Nephron (organoid): ENCODE measurements around the gene GPHB5.

Experiments used
- H3K27ac Mint-ChIP-seq, 3 experiments: 2 replicates each; pipeline ENCODE4 v1.8.0; 2020; ENCODE audit warnings: mixed read lengths in 3 of 3, mild to moderate bottlenecking in 2 of 3, moderate library complexity in 1 of 3
- H3K27me3 Mint-ChIP-seq: 2 replicates; pipeline ENCODE4 v1.8.0; 2021; ENCODE audit warnings: low read depth, mild to moderate bottlenecking, moderate library complexity, mixed read lengths
- H3K36me3 Mint-ChIP-seq: 2 replicates; pipeline ENCODE4 v1.8.0; 2020; ENCODE audit warnings: low read depth, mixed read lengths
- H3K4me1 Mint-ChIP-seq: 2 replicates; pipeline ENCODE4 v1.8.0; 2020; ENCODE audit warnings: mixed read lengths
- H3K4me3 Mint-ChIP-seq, 3 experiments: 2 replicates each; pipeline ENCODE4 v1.8.0; 2020; ENCODE audit warnings: mild to moderate bottlenecking in 3 of 3, mixed read lengths in 3 of 3, moderate library complexity in 2 of 3
- H3K9me3 Mint-ChIP-seq: 2 replicates; pipeline ENCODE4 v1.8.0; 2020; ENCODE audit warnings: mixed read lengths
- TF ChIP-seq, protein P1 (sequence below), 3 experiments: fragments of 200-600 bp; sonication (generic); IDR thresholded peaks; one replicate each; pipeline ENCODE4 v1.5.0; 2021; ENCODE audit warnings: antibody characterized with exemption in 3 of 3; ENCODE audit not compliant: unreplicated experiment in 3 of 3

The GPHB5 gene, protein sequence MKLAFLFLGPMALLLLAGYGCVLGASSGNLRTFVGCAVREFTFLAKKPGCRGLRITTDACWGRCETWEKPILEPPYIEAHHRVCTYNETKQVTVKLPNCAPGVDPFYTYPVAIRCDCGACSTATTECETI

DNA sequence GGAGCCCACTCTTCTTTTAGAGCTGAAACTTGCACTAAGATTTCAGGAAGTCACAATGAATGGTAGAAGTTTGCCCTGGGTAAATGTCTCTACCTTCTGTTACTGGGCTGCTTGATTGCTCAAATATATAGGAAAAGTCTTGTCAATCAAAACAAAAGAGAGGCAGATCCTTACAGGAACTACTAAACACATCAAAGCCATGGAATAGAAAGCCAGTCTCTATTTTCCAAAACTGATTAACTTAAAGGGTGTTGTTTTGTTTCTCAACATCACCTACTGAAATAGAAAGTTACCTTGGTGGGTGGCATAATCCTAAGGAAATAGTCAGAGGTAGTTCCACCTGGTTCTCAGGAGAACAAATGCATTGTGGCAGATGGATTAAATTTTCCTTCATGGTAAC, at the start of gene GPHB5:
TSS of gene GPHB5 (minus strand) at position 101 of the 400 bp plus-strand sequence. CDS start 1,086 bp downstream, outside the sequence.
- Mint-ChIP-seq H3K27ac (no peak within 1 kb of the TSS), H3K4me3 (no peak within 1 kb of the TSS), H3K36me3 (no peaks in the 10 kb centered on the region), H3K9me3 (no peaks in the 10 kb centered on the region), H3K27me3 (peaks cover 3% of the 10 kb centered on the region), H3K4me1 (no peaks in the 10 kb centered on the region)
- TF ChIP-seq, protein P1, sequence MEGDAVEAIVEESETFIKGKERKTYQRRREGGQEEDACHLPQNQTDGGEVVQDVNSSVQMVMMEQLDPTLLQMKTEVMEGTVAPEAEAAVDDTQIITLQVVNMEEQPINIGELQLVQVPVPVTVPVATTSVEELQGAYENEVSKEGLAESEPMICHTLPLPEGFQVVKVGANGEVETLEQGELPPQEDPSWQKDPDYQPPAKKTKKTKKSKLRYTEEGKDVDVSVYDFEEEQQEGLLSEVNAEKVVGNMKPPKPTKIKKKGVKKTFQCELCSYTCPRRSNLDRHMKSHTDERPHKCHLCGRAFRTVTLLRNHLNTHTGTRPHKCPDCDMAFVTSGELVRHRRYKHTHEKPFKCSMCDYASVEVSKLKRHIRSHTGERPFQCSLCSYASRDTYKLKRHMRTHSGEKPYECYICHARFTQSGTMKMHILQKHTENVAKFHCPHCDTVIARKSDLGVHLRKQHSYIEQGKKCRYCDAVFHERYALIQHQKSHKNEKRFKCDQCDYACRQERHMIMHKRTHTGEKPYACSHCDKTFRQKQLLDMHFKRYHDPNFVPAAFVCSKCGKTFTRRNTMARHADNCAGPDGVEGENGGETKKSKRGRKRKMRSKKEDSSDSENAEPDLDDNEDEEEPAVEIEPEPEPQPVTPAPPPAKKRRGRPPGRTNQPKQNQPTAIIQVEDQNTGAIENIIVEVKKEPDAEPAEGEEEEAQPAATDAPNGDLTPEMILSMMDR (IDR thresholded peaks at IDR 0.05; ENCODE audit: unreplicated experiment in 3 of 3) = no peak

DNA sequence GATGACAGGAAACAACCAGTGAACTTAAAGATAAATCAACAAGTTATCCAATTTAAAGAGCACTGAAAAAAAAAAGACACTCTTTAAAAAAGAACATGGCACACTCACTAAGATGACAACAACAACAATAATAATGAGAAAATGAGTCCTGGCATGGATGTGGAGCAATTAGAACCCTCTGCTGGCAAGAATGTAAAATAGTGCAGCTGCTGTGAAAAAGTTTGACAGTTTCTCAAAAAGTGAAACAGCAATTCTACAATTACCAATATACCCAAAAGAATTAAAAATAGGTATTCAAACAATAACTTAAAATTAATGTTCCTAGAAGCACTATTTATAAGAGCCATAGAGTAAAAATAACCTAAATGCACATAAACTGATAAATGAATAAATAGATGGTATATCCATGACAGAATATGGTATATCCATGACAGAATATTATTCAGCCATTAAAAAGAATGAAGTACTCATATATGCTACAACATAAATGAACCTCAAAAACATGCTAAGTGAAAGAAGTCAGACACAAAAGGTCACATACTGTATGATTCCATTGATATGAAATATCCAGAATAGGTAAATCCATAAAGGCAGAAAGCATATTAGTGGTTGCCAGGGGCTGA, 49.1 kb upstream of the GPHB5 start:
- Mint-ChIP-seq H3K27ac (no peak overlapping the region), H3K9me3 (peaks cover 43% of the 10 kb centered on the region), H3K4me3 (no peak overlapping the region), H3K4me1 (no peaks in the 10 kb centered on the region), H3K36me3 (peaks cover 75% of the 10 kb centered on the region), H3K27me3 (no peaks in the 10 kb centered on the region)
- TF ChIP-seq, protein P1 (IDR thresholded peaks at IDR 0.05; ENCODE audit: unreplicated experiment in 3 of 3) = no peak

DNA sequence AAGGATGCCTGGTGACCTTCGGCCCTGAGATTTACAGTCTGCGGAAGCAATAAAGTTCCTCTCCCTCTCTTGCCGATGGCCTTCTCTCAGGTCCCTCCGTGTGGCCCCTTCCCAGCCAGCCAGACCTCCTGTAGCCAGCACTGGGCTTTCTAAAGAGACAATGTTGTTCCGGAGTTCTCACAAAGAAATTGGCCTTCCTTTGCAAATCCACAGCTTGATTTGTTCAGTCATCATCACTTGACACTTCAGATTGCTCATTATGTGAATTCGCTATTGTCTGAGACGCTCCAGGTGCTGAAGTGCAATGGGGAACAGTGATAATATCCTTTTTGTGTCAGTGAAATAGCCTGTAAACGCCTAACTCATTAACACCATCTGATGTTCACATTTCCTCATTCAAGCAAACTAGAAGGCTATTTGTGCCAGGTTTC, 43.7 kb upstream of the GPHB5 start:
- peaks cover 28% of the 10 kb centered on the region for H3K9me3 Mint-ChIP-seq

DNA sequence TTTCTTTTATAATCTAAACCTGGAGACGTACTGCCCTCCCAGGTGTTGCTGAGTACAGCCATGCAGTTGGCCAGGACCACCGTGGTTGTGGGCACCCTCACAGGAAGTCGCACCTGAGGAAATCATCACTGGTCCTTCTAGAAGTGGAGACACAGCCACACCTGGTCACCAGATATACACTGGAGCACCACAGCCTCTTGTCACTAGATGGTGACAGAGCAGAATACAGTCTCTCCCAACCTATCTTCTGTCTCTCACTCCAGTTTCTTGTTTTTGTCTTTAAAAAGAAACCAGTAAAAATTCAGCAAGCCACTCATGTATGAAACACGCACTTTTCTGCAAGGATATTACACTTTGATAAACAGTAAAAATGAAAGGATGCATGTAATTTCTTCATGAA, 43.1 kb upstream of the GPHB5 start:
- peaks cover 4% of the 10 kb centered on the region for H3K4me1 Mint-ChIP-seq
- TF ChIP-seq, protein P1 (IDR thresholded peaks at IDR 0.05; ENCODE audit: unreplicated experiment in 3 of 3) = no peak
- H3K9me3 Mint-ChIP-seq = peaks cover 26% of the 10 kb centered on the region
- H3K27ac Mint-ChIP-seq = peak overlapping the region in 1 of 3 experiments; percentile 11
- H3K4me3 Mint-ChIP-seq = no peak overlapping the region
- H3K36me3 Mint-ChIP-seq = peaks cover 35% of the 10 kb centered on the region
- H3K27me3 Mint-ChIP-seq = no peaks in the 10 kb centered on the region

More for the DNA sequence above, 43.7 kb upstream of the GPHB5 start:
- H3K36me3 Mint-ChIP-seq = peaks cover 39% of the 10 kb centered on the region
- TF ChIP-seq, protein P1 (IDR thresholded peaks at IDR 0.05; ENCODE audit: unreplicated experiment in 3 of 3) = no peak
- H3K4me1 Mint-ChIP-seq = peaks cover 4% of the 10 kb centered on the region
- H3K4me3 Mint-ChIP-seq = no peak overlapping the region
- peak overlapping the region in 1 of 3 experiments; percentile 11 for H3K27ac Mint-ChIP-seq
- no peaks in the 10 kb centered on the region for H3K27me3 Mint-ChIP-seq

DNA sequence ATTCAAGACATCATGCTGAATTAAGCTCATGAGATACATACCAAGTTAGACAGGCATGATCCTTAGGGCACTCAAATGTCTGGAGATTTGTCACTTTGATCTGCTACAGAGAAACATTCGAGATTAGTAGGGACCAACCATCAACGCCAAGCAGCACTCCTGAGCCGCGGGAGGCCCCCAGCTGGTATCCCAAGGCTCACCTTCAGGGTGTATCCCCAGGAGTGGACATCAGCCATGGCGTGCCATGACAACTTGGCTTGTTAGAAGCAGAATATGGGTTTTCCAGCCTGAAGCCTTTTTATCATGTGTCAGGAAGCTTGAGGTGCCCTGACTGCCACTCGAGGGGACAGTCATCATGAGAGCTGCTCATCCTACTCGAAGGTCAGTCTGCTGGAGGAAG, 39.1 kb upstream of the GPHB5 start:
- H3K27me3 Mint-ChIP-seq = no peaks in the 10 kb centered on the region

More for the DNA sequence above, 39.1 kb upstream of the GPHB5 start:
- Mint-ChIP-seq H3K27ac (no peak overlapping the region), H3K4me1 (peaks cover 4% of the 10 kb centered on the region), H3K9me3 (no peaks in the 10 kb centered on the region), H3K36me3 (peaks cover 3% of the 10 kb centered on the region), H3K4me3 (no peak overlapping the region)
- TF ChIP-seq, protein P1 (IDR thresholded peaks at IDR 0.05; ENCODE audit: unreplicated experiment in 3 of 3) = no peak
